22Rv1 (cell line): ENCODE measurements around the gene SLC7A9.

Source experiments
- H3K27ac ChIP-seq: fragments of 450-650 bp; 2 replicates; pipeline ENCODE4 v1.5.1; 2017
- ZFX ChIP-seq: fragments of 450-650 bp; IDR thresholded peaks from 2 replicates; pipeline ENCODE4 v1.6.1; 2017; ENCODE audit warnings: antibody characterized with exemption, borderline replicate concordance
- TF ChIP-seq, protein P1 (sequence below): fragments of 450-650 bp; IDR thresholded peaks from 2 replicates; pipeline ENCODE4 v1.5.1; 2017; ENCODE audit warnings: mild to moderate bottlenecking

The SLC7A9 gene

GRCh38 chr19:32869369-32869965 is at the start of gene SLC7A9:
Gene SLC7A9, minus strand, starts transcription at chr19:32869767. Its CDS starts 1,233 bp downstream, at chr19:32868534.
- TF ChIP-seq, protein P1, sequence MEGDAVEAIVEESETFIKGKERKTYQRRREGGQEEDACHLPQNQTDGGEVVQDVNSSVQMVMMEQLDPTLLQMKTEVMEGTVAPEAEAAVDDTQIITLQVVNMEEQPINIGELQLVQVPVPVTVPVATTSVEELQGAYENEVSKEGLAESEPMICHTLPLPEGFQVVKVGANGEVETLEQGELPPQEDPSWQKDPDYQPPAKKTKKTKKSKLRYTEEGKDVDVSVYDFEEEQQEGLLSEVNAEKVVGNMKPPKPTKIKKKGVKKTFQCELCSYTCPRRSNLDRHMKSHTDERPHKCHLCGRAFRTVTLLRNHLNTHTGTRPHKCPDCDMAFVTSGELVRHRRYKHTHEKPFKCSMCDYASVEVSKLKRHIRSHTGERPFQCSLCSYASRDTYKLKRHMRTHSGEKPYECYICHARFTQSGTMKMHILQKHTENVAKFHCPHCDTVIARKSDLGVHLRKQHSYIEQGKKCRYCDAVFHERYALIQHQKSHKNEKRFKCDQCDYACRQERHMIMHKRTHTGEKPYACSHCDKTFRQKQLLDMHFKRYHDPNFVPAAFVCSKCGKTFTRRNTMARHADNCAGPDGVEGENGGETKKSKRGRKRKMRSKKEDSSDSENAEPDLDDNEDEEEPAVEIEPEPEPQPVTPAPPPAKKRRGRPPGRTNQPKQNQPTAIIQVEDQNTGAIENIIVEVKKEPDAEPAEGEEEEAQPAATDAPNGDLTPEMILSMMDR, result no peak
- TF ChIP-seq ZFX, result no peak
- H3K27ac ChIP-seq, result no peak within 1 kb of the TSS

DNA sequence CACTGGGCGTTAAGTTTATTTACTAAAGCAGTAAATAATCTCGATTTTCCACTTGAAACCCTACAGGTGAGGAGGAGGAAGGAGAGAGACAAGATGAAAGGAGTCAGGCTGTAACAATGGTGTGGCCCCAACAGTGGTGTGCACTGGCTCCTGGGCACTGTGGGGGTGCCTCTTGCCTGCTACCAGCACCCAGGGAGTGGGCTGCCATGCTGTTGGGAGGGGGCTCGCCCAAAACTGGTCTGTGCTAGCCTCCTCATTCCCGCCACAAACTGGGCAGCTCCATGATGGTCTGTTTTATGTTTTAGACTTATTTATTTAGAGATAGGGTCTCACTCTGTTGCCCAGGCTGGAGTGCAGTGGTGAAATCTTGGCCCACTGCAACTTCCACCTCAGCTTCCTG is 49.8 kb upstream of the SLC7A9 start:
- no peak overlapping the region for H3K27ac ChIP-seq
- TF ChIP-seq ZFX, result no peak
- TF ChIP-seq, protein P1, result no peak

GRCh38 chr19:32917616-32917996 is 48.0 kb upstream of the SLC7A9 start:
- no peak for TF ChIP-seq ZFX
- TF ChIP-seq, protein P1, result no peak
- H3K27ac ChIP-seq, result no peak overlapping the region

- no peak overlapping the region for H3K27ac ChIP-seq
- TF ChIP-seq ZFX, result no peak
- TF ChIP-seq, protein P1, result no peak
These were observed 47.5 kb upstream of the SLC7A9 start for GRCh38 chr19:32916969-32917615.

DNA sequence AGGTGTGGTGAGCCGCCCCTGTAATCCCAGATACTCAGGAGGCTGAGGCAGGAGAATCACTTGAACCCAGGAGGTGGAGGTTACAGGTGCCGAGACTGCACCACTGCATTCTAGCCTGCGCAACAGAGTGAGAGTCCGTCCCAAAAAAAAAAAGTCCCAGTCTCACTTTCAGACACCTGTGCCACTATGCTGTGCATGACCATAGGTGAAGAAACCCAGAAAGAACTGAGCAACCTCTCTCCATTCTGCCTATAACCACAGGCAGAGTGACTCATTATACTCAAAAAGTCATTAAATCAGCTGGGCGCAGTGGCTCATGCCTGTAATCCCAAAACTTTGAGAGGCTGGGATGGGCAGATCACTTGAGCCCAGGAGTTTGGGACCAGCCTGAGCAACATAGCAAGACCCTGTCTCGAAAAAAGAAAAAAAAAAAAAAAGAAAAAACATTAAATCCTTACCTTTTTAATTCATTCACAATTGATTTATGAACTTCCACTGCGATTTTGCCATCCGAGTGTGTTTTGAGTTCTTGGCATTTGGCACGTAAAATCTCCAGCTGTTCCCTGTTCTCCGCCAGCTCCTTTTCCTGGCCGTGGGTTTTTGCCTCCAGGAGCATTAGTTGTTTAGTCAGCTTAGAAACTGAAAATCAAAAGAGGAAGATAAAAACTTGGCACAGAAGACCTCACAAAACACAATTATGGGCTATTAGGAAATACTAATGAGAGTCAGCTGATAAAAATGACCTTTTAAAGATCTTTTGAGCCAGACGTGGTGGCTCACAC is 45.5 kb upstream of the SLC7A9 start:
- no peak overlapping the region for H3K27ac ChIP-seq
- TF ChIP-seq, protein P1, result no peak
- TF ChIP-seq ZFX, result no peak

GRCh38 chr19:32911467-32911866 is 41.9 kb upstream of the SLC7A9 start:
- no peak overlapping the region for H3K27ac ChIP-seq
- no peak for TF ChIP-seq ZFX
- TF ChIP-seq, protein P1, result no peak

GRCh38 chr19:32910874-32911273 is 41.3 kb upstream of the SLC7A9 start:
- no peak for TF ChIP-seq ZFX
- TF ChIP-seq, protein P1, result no peak
- H3K27ac ChIP-seq, result no peak overlapping the region
